ENCODE results near the gene LELP1. TPM values are rescaled to one million over a fixed set of nuclear protein-coding genes. Genes with fewer than 3 reads are reported as not detected.

LELP1 gene
- total and polyA plus RNA-seq, 10 of the 15 experiments (the other 5 are each of a cell fraction or from before 2014, with no cell fraction given): not detected

GRCh38 chr1:153238527-153238926 lies 35.3 kb downstream of the LELP1 start (continued):
- TF ChIP-seq RAD21 (IDR thresholded peaks at IDR 0.05; ENCODE audit: insufficient read depth, low read depth, low read length) (peak; percentile 36), LARP7 (IDR thresholded peaks at IDR 0.05) (no peak), KDM1A (IDR thresholded peaks at IDR 0.05; ENCODE audit: borderline replicate concordance) (no peak), CBX3 (IDR thresholded peaks at IDR 0.05; ENCODE audit: borderline replicate concordance, low read depth) (no peak), IRF3 (IDR thresholded peaks at IDR 0.05) (no peak), CREM (IDR thresholded peaks at IDR 0.05; ENCODE audit: low read depth) (no peak), CBX5 (IDR thresholded peaks at IDR 0.05; ENCODE audit: low read depth) (no peak), PKNOX1 (IDR thresholded peaks at IDR 0.05) (no peak)

GRCh38 chr1:153242160-153242559 lies 38.9 kb downstream of the LELP1 start:
- ChIA-PET POLR2A (no interaction called here), CTCF (interaction anchor here (0.7 to 0.8 kb wide), 2 partner anchors 11 to 102 kb away, joined by 3 read pairs; no protein-coding TSS in a partner anchor), RAD21 (ENCODE audit: unreplicated experiment) (interaction anchor here (0.6 kb wide), 1 partner anchor 112 kb away, joined by 4 read pairs; no protein-coding TSS in a partner anchor), SMC1A (ENCODE audit: uncharacterized antibody, unreplicated experiment) (interaction anchor here (0.6 to 3.7 kb wide), 2 partner anchors 11 to 21 kb away, joined by 4 to 21 read pairs; no protein-coding TSS in a partner anchor)
- Histone ChIP-seq H3K4me3 (no peak overlapping the region), H3K27ac (ENCODE audit: control insufficient read depth, insufficient read depth) (no peak overlapping the region), H3K9ac (ENCODE audit: control insufficient read depth, insufficient read depth, low read length) (no peak overlapping the region), H2AFZ (ENCODE audit: control insufficient read depth, low read depth, low read length) (no peak overlapping the region), H3K27me3 (replicated peaks in 1 of 2; ENCODE audit: control insufficient read depth in 2 of 2, insufficient read depth in 2 of 2, low read length in 1 of 2) (no peaks in the 10 kb centered on the region; a peak in 2 of 4 replicates), H3K4me1 (ENCODE audit: control insufficient read depth, insufficient read depth, low read length) (no peaks in the 10 kb centered on the region), H3K9me3 (replicated peaks; ENCODE audit: control insufficient read depth, insufficient read depth, low read length) (no peaks in the 10 kb centered on the region; the same call in 2 of the 3 replicates), H4K20me1 (ENCODE audit: control insufficient read depth, insufficient read depth) (no peaks in the 10 kb centered on the region), H3K4me2 (ENCODE audit: control insufficient read depth, insufficient read depth) (no peak overlapping the region), H3K79me2 (ENCODE audit: control insufficient read depth, insufficient read depth, low read length) (no peaks in the 10 kb centered on the region), H3K36me3 (ENCODE audit: control insufficient read depth in 2 of 2, insufficient read depth in 2 of 2, low read length in 1 of 2) (no peaks in the 10 kb centered on the region)
- WGBS (ENCODE audit: insufficient coverage, insufficient replicate concordance, low lambda C conversion rate, missing lambda C conversion rate): 35% methylated on average over 1 of the region's 1 CpG
- in situ Hi-C loops (cut with MboI): no loop called here
- no TSS peak for BruUV-seq (replicated peaks)
- DNase-seq (ENCODE audit: low read depth, low spot score) (no peak), ATAC-seq (no peak), FAIRE-seq (no peak)
- intact Hi-C loops (cut with micrococcal nuclease; ENCODE audit: unreplicated experiment): no loop called here
- TF ChIP-seq HSF1 (IDR thresholded peaks at IDR 0.05; ENCODE audit: low read depth, low read length): no peak
- no peak for TF ChIP-seq TCF12 (IDR thresholded peaks at IDR 0.05; ENCODE audit: low read depth, low read length)
- TF ChIP-seq ZBED1 (IDR thresholded peaks at IDR 0.05; ENCODE audit: borderline replicate concordance): no peak
- no peak for TF ChIP-seq ZNF592 (IDR thresholded peaks at IDR 0.05)
- TF ChIP-seq ZNF622 (IDR thresholded peaks at IDR 0.05): no peak
- TF ChIP-seq SP1 (IDR thresholded peaks at IDR 0.05; ENCODE audit: low read depth, low read length): no peak
- TF ChIP-seq LARP7 (IDR thresholded peaks at IDR 0.05): no peak
- TF ChIP-seq MYC (IDR thresholded peaks at IDR 0.05; ENCODE audit: insufficient read depth, insufficient read length, insufficient replicate concordance, low read length, severe bottlenecking): no peak
- TF ChIP-seq SREBF2 (IDR thresholded peaks at IDR 0.05; ENCODE audit: low read length): no peak

Data from GM12878 (cell line).